NT2/D1 (cell line): ENCODE data around the gene DENND5A.

ENCODE experiments used
- YY1 ChIP-seq: IDR thresholded peaks from 2 replicates; pipeline ENCODE4 v1.6.1; 2011; ENCODE audit not compliant: insufficient read length, insufficient read depth
- ZNF274 ChIP-seq: IDR thresholded peaks from 2 replicates; pipeline ENCODE4 v1.6.1; 2011; ENCODE audit warnings: mild to moderate bottlenecking, low read depth, low read length

- TF ChIP-seq ZNF274 = no peak
- TF ChIP-seq YY1 = no peak
Observed at GRCh38 chr11:9103542-9104276, 161.4 kb downstream of the DENND5A start.
